ENCODE data around the gene BICC1.

DNA sequence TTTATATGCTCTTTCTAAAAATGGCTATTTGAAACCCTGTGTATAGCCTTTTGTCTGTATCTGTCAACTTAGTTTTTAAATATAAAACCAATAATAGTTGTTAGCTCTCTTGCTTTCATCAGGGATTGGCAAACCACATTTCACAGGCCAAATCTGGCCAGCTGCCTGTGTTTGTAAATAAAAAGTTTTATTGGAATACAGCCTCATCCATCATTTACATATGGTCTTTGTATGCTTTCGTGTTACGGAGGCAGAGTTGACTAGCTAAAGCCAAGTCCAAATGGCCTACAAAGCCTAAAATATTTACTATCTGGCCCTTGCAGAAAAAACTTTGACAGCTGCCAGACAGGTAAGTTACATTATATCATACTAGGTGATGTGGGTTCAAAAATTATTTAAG lies 235.0 kb downstream of the BICC1 start:
- TF ChIP-seq, protein P1, sequence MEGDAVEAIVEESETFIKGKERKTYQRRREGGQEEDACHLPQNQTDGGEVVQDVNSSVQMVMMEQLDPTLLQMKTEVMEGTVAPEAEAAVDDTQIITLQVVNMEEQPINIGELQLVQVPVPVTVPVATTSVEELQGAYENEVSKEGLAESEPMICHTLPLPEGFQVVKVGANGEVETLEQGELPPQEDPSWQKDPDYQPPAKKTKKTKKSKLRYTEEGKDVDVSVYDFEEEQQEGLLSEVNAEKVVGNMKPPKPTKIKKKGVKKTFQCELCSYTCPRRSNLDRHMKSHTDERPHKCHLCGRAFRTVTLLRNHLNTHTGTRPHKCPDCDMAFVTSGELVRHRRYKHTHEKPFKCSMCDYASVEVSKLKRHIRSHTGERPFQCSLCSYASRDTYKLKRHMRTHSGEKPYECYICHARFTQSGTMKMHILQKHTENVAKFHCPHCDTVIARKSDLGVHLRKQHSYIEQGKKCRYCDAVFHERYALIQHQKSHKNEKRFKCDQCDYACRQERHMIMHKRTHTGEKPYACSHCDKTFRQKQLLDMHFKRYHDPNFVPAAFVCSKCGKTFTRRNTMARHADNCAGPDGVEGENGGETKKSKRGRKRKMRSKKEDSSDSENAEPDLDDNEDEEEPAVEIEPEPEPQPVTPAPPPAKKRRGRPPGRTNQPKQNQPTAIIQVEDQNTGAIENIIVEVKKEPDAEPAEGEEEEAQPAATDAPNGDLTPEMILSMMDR (conservative IDR thresholded peaks at IDR 0.05 in 1 of 2, IDR thresholded peaks at IDR 0.05 in 1 of 2; ENCODE audit: low read depth in 1 of 2, low read length in 2 of 2): no peak
- no peak for TF ChIP-seq EZH2 (IDR thresholded peaks at IDR 0.05; ENCODE audit: low read length, missing control alignments)
